Naive thymus-derived CD4-positive, alpha-beta T cell (primary cell): ENCODE measurements around the gene SMC1B. TPM values are rescaled to one million over a fixed set of nuclear protein-coding genes. Genes with fewer than 3 reads are reported as not detected.
"Not testable (repeated sequence)": the region's sequence is repeated elsewhere in the genome, so short reads cannot be mapped to it uniquely, and the experiment has no call there.

Experiments used
- ATAC-seq: fragments of 150-1000 bp; cut with Tn5 transposase; 2 replicates; pipeline ENCODE4 v1.10.0; 2021; ENCODE audit warnings: mild to moderate bottlenecking, moderate library complexity
- CTCF ChIA-PET: fragments of 350-600 bp; sonication (Branson Sonifier 250); formaldehyde crosslinking; loops from one replicate; lab custom pipeline; 2021; ENCODE audit warnings: antibody characterized with exemption; lab: Charles Lee
- POLR2A ChIA-PET: fragments of 350-600 bp; sonication (Branson Sonifier 250); formaldehyde crosslinking; loops from one replicate; lab custom pipeline; 2021; ENCODE audit warnings: antibody characterized with exemption, inconsistent platforms; lab: Charles Lee
- DNase-seq, 9 donors: peaks; one replicate each; pipeline versions ENCODE4 v3.0.0 to v3.0.0-alpha.2; 2020 to 2022; ENCODE audit warnings: mixed read lengths in 1 of 9
- H3K27ac ChIP-seq: one replicate; pipeline ENCODE4 v1.7.0; 2013; ENCODE audit warnings: mild to moderate bottlenecking, low read depth, low read length, moderate library complexity
- H3K27me3 ChIP-seq, 2 donors: one replicate each; pipeline ENCODE4 v1.7.0; 2013; ENCODE audit warnings: low read length in 2 of 2, mild to moderate bottlenecking in 2 of 2, moderate library complexity in 2 of 2; ENCODE audit not compliant: control insufficient read depth in 2 of 2, insufficient read depth in 2 of 2
- H3K36me3 ChIP-seq, 3 experiments: 1 replicate in 2 of 3; 2 replicates in 1 of 3; pipeline ENCODE4 v1.7.0; 2013; ENCODE audit warnings: low read length in 3 of 3, mild to moderate bottlenecking in 3 of 3, moderate library complexity in 1 of 3; ENCODE audit not compliant: insufficient read depth in 3 of 3, control insufficient read depth in 2 of 3
- H3K4me1 ChIP-seq, 2 donors: one replicate each; pipeline ENCODE4 v1.7.0; 2013; ENCODE audit warnings: low read length in 2 of 2, mild to moderate bottlenecking in 2 of 2, moderate library complexity in 1 of 2; ENCODE audit not compliant: control insufficient read depth in 2 of 2, insufficient read depth in 2 of 2
- H3K4me3 ChIP-seq: 2 replicates; pipeline ENCODE4 v1.7.0; 2013; ENCODE audit warnings: mild to moderate bottlenecking, low read length
- H3K9me3 ChIP-seq, 3 experiments: 1 replicate in 2 of 3; 2 replicates in 1 of 3; pipeline ENCODE4 v1.7.0; 2013; ENCODE audit warnings: low read length in 3 of 3; ENCODE audit not compliant: control insufficient read depth in 2 of 3
- H3K27ac Mint-ChIP-seq, 9 donors: one replicate each; pipeline ENCODE4 v1.8.0; 2020 to 2022; ENCODE audit warnings: mixed read lengths in 9 of 9, mild to moderate bottlenecking in 8 of 9, moderate library complexity in 5 of 9, inconsistent platforms in 2 of 9
- H3K27me3 Mint-ChIP-seq, 5 donors: one replicate each; pipeline ENCODE4 v1.8.0; 2021 to 2022; ENCODE audit warnings: mixed read lengths in 5 of 5, mild to moderate bottlenecking in 1 of 5
- H3K36me3 Mint-ChIP-seq, 5 donors: one replicate each; pipeline ENCODE4 v1.8.0; 2020 to 2022; ENCODE audit warnings: mixed read lengths in 5 of 5, mild to moderate bottlenecking in 3 of 5, inconsistent platforms in 1 of 5
- H3K4me1 Mint-ChIP-seq, 7 donors: one replicate each; pipeline ENCODE4 v1.8.0; 2020 to 2022; ENCODE audit warnings: mixed read lengths in 7 of 7, mild to moderate bottlenecking in 3 of 7, inconsistent platforms in 1 of 7
- H3K4me3 Mint-ChIP-seq, 10 donors: one replicate each; pipeline ENCODE4 v1.8.0; 2020 to 2022; ENCODE audit warnings: mild to moderate bottlenecking in 10 of 10, mixed read lengths in 10 of 10, moderate library complexity in 6 of 10, inconsistent platforms in 2 of 10
- H3K9me3 Mint-ChIP-seq, 11 donors: one replicate each; pipeline ENCODE4 v1.8.0; 2020 to 2022; ENCODE audit warnings: mixed read lengths in 11 of 11, mild to moderate bottlenecking in 4 of 11, inconsistent platforms in 1 of 11, moderate library complexity in 1 of 11
- intact Hi-C, 2 donors: fragments of 100-400 bp; cut with micrococcal nuclease; formaldehyde crosslinking; loops; one replicate each; pipeline ENCODE4 v1.15.1; 2023
- polyA plus RNA-seq, 2 donors: library from polyadenylated mRNA; unstranded; fragments of 300-500 nt; fragmentation: Illumina TruSeq; gene quantifications; one replicate each; pipeline ENCODE4 v1.2.3, GENCODE V29; 2021
- total RNA-seq, 6 experiments: library from RNA in 5 of 6; stranded (reverse) in 5 of 6; gene quantifications; 1 replicate in 5 of 6; 2 replicates in 1 of 6; pipeline ENCODE4 v1.2.3 and lab custom pipeline; 2021 to 2026

The SMC1B gene
- total and polyA plus RNA-seq, 7 experiments from 2014 or later: 0.11 to 0.70 TPM; not detected in 5

GRCh38 chr22:45445031-45445710, 31.8 kb upstream of the SMC1B start:
- Mint-ChIP-seq H3K4me3 (no peak overlapping the region), H3K27me3 (peaks cover 0 to 10% (median 0%) of the 10 kb centered on the region in 5 donors), H3K4me1 (peaks cover 0 to 11% (median 11%) of the 10 kb centered on the region in 7 donors), H3K9me3 (no peaks in the 10 kb centered on the region), H3K27ac (no peak overlapping the region), H3K36me3 (no peaks in the 10 kb centered on the region)
- peaks cover 3 to 7% of the 10 kb centered on the region in 2 donors for H3K4me1 ChIP-seq
- ChIA-PET POLR2A (no interaction called here), CTCF (no interaction called here)
- H3K4me3 ChIP-seq: no peak overlapping the region
- H3K27me3 ChIP-seq: no peaks in the 10 kb centered on the region
- ATAC-seq (no peak), DNase-seq (no peak)
- H3K9me3 ChIP-seq: no peaks in the 10 kb centered on the region
- H3K36me3 ChIP-seq: no peaks in the 10 kb centered on the region
- intact Hi-C loops: no loop called here
- no peak overlapping the region for H3K27ac ChIP-seq

GRCh38 chr22:45444168-45444567, 30.8 kb upstream of the SMC1B start:
- peaks cover 0 to 11% (median 0%) of the 10 kb centered on the region in 5 donors for H3K27me3 Mint-ChIP-seq
- H3K27me3 ChIP-seq: no peaks in the 10 kb centered on the region
- no peak overlapping the region for H3K4me3 ChIP-seq
- H3K4me1 Mint-ChIP-seq: peaks cover 0 to 15% (median 11%) of the 10 kb centered on the region in 7 donors
- POLR2A ChIA-PET: no interaction called here
- H3K9me3 ChIP-seq: no peaks in the 10 kb centered on the region
- no peak overlapping the region for H3K4me3 Mint-ChIP-seq
- H3K36me3 ChIP-seq: no peaks in the 10 kb centered on the region
- H3K27ac ChIP-seq: no peak overlapping the region
- H3K36me3 Mint-ChIP-seq: no peaks in the 10 kb centered on the region
- ATAC-seq: no peak
- intact Hi-C loops: no loop called here
- no peak overlapping the region for H3K27ac Mint-ChIP-seq
- CTCF ChIA-PET: no interaction called here
- H3K9me3 Mint-ChIP-seq: no peaks in the 10 kb centered on the region
- H3K4me1 ChIP-seq: peaks cover 3 to 7% of the 10 kb centered on the region in 2 donors
- DNase-seq: no peak

GRCh38 chr22:45442116-45442515, 28.7 kb upstream of the SMC1B start:
- H3K4me3 Mint-ChIP-seq: no peak overlapping the region
- intact Hi-C loops: no loop called here
- POLR2A ChIA-PET: interaction anchor here (1.1 kb wide), 1 partner anchor 99 kb away, joined by 4 read pairs; no protein-coding TSS in a partner anchor
- Histone ChIP-seq H3K9me3 (no peaks in the 10 kb centered on the region), H3K4me3 (no peak overlapping the region), H3K27ac (no peak overlapping the region), H3K4me1 (peaks cover 3 to 7% of the 10 kb centered on the region in 2 donors), H3K27me3 (no peaks in the 10 kb centered on the region), H3K36me3 (no peaks in the 10 kb centered on the region)
- DNase-seq: no peak
- no peak for ATAC-seq
- CTCF ChIA-PET: no interaction called here
- H3K36me3 Mint-ChIP-seq: no peaks in the 10 kb centered on the region
- peaks cover 0 to 19% (median 11%) of the 10 kb centered on the region in 7 donors for H3K4me1 Mint-ChIP-seq
- peaks cover 0 to 15% (median 0%) of the 10 kb centered on the region in 5 donors for H3K27me3 Mint-ChIP-seq
- no peak overlapping the region for H3K27ac Mint-ChIP-seq
- H3K9me3 Mint-ChIP-seq: no peaks in the 10 kb centered on the region

- ATAC-seq (peak; percentile 90), DNase-seq (peak in 7 of 9 donors; percentile 20 to 45 (median 32))
- no peaks in the 10 kb centered on the region for H3K36me3 Mint-ChIP-seq
- H3K27me3 Mint-ChIP-seq: peaks cover 0 to 15% (median 0%) of the 10 kb centered on the region in 5 donors
- Histone ChIP-seq H3K9me3 (no peaks in the 10 kb centered on the region), H3K36me3 (no peaks in the 10 kb centered on the region), H3K27me3 (no peaks in the 10 kb centered on the region), H3K27ac (peak overlapping the region; percentile 40), H3K4me3 (peak overlapping the region; percentile 29), H3K4me1 (peaks cover 3 to 7% of the 10 kb centered on the region in 2 donors)
- ChIA-PET POLR2A (no interaction called here), CTCF (interaction anchor here (0.6 to 1.5 kb wide), 2 partner anchors 52 to 111 kb away, joined by 3 read pairs; no protein-coding TSS in a partner anchor)
- H3K9me3 Mint-ChIP-seq: no peaks in the 10 kb centered on the region
- H3K27ac Mint-ChIP-seq: peak overlapping the region; percentile 24 to 95 (median 83)
- peaks cover 0 to 20% (median 11%) of the 10 kb centered on the region in 7 donors for H3K4me1 Mint-ChIP-seq
- intact Hi-C loops: loop anchor here in 1 of 2 donors (2.0 kb wide), 1 partner anchor 114 kb away; no protein-coding TSS in a partner anchor
- H3K4me3 Mint-ChIP-seq: peak overlapping the region; percentile 70 to 90 (median 86)
These were observed 27.7 kb upstream of the SMC1B start for GRCh38 chr22:45441138-45441537.

- H3K4me1 ChIP-seq, DNase-seq, POLR2A ChIA-PET, H3K36me3 Mint-ChIP-seq, H3K27me3 ChIP-seq, H3K9me3 Mint-ChIP-seq, ATAC-seq, H3K36me3 ChIP-seq, H3K9me3 ChIP-seq: not testable (repeated sequence)
- intact Hi-C loops: loop anchor here in 1 of 2 donors (2.0 kb wide), 1 partner anchor 114 kb away; no protein-coding TSS in a partner anchor
- Mint-ChIP-seq H3K27ac (peak overlapping the region; percentile 24 to 95 (median 83)), H3K4me3 (peak overlapping the region; percentile 70 to 90 (median 86)), H3K4me1 (peaks cover 1 to 23% (median 14%) of the 10 kb centered on the region in 7 donors), H3K27me3 (peaks cover 0 to 15% (median 0%) of the 10 kb centered on the region in 5 donors)
- peak overlapping the region; percentile 40 for H3K27ac ChIP-seq
- CTCF ChIA-PET: interaction anchor here (1.5 kb wide), 1 partner anchor 111 kb away, joined by 3 read pairs; no protein-coding TSS in a partner anchor
- peak overlapping the region; percentile 29 for H3K4me3 ChIP-seq
These were observed 27.3 kb upstream of the SMC1B start for GRCh38 chr22:45440688-45441087.

- POLR2A ChIA-PET: no interaction called here
- CTCF ChIA-PET: interaction anchor here (1.1 kb wide), 1 partner anchor 130 kb away, joined by 3 read pairs; no protein-coding TSS in a partner anchor
- Histone ChIP-seq H3K27me3 (no peaks in the 10 kb centered on the region), H3K4me3 (no peak overlapping the region), H3K9me3 (no peaks in the 10 kb centered on the region), H3K4me1 (peaks cover 7 to 9% of the 10 kb centered on the region in 2 donors), H3K27ac (no peak overlapping the region), H3K36me3 (no peaks in the 10 kb centered on the region)
- H3K4me3 Mint-ChIP-seq: no peak overlapping the region
- no peaks in the 10 kb centered on the region for H3K36me3 Mint-ChIP-seq
- H3K4me1 Mint-ChIP-seq: peaks cover 9 to 29% (median 21%) of the 10 kb centered on the region in 7 donors
- H3K9me3 Mint-ChIP-seq: no peaks in the 10 kb centered on the region
- intact Hi-C loops: loop anchor here in 1 of 2 donors (5.0 kb wide), 1 partner anchor 336 kb away; no protein-coding TSS in a partner anchor
- H3K27me3 Mint-ChIP-seq: peaks cover 0 to 15% (median 0%) of the 10 kb centered on the region in 5 donors
- H3K27ac Mint-ChIP-seq: no peak overlapping the region
- ATAC-seq (no peak), DNase-seq (no peak)
These were observed 24.9 kb upstream of the SMC1B start for GRCh38 chr22:45438336-45438735.
